GM18873 (cell line): ENCODE data around the gene COL18A1.

Source experiments
- ATAC-seq: cut with Tn5 transposase; IDR thresholded peaks from one replicate; pipeline ENCODE4 v1.9.1; 2021; ENCODE audit warnings: mild to moderate bottlenecking, moderate library complexity, moderate number of reproducible peaks; ENCODE audit not compliant: unreplicated experiment, low FRiP score

COL18A1 gene

DNA sequence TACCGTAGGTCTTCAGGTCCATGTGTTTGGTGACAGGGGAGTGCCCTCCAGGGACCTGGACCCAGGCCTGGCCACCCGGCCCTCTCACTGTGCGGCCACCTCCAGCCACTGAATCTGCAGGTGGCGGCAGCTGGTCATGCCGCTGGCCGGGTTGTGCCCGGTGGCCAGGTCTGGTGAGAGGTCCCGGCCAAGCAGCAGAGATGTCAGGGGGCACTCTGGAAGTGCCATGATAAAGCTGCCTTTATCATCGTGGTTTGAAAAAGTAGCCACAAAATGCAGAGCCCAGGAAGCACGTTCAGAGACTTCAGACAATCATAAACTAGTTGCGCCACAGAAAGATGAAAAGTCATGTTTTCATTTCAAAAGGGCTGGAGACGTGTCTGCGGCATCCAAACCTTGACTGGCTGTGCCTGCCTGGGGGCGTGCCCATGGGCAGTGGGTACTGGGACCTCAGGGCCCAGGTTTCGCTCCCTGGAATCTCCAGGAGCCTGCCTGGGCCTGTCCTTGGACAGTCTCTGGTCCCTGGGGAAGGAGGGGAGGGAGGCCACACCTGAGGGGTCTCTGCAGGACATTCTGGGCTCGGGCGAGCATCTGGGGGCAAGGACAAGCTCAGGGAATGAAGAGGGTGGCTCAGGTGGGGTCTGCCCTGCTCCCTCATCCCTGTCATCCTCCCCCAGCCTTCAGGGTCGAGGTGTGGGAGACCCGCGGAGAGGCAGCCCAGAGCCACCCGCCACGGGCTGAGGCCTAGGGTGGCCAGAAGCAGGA lies 44.9 kb downstream of the COL18A1 start:
- ATAC-seq = no peak

- no peak for ATAC-seq
Measured at GRCh38 chr21:45450423-45451090, 45.6 kb downstream of the COL18A1 start.

DNA sequence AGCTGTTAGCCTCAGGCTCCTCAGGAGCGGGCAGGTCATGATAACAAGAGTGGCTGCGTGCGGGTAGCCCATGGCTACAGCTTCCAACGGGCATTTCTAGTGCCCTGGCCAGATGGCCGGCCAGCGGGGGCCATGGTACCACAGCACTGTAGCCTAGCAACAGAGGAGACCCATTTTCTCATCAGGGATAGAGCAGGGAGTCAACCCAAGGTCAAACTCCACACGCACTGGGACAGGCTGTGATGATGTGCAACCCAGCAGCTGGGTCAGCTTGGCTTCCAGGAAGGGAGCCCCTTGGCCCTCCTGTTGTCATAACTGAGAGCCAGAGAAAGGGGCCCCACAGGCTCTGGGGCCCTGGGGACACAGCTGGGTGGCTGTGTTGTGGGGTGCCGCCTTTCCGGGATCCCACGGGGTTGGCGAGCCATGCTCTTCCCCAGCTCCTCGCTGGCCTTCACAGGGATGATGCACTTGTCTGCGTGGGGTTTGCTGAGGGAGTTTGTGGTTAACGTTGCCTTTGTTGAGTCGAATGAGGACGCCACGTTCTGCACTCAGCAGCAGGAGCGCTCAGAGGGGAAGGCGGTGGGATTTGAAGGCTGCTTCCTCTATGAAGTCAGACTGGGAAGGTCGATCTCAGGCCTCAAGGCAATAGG lies 46.3 kb downstream of the COL18A1 start:
- no peak for ATAC-seq

- ATAC-seq = no peak
Measured at GRCh38 chr21:45451771-45452182, 46.8 kb downstream of the COL18A1 start.

GRCh38 chr21:45452696-45453307 lies 47.8 kb downstream of the COL18A1 start:
- ATAC-seq = no peak

GRCh38 chr21:45453308-45453950 lies 48.5 kb downstream of the COL18A1 start:
- no peak for ATAC-seq

DNA sequence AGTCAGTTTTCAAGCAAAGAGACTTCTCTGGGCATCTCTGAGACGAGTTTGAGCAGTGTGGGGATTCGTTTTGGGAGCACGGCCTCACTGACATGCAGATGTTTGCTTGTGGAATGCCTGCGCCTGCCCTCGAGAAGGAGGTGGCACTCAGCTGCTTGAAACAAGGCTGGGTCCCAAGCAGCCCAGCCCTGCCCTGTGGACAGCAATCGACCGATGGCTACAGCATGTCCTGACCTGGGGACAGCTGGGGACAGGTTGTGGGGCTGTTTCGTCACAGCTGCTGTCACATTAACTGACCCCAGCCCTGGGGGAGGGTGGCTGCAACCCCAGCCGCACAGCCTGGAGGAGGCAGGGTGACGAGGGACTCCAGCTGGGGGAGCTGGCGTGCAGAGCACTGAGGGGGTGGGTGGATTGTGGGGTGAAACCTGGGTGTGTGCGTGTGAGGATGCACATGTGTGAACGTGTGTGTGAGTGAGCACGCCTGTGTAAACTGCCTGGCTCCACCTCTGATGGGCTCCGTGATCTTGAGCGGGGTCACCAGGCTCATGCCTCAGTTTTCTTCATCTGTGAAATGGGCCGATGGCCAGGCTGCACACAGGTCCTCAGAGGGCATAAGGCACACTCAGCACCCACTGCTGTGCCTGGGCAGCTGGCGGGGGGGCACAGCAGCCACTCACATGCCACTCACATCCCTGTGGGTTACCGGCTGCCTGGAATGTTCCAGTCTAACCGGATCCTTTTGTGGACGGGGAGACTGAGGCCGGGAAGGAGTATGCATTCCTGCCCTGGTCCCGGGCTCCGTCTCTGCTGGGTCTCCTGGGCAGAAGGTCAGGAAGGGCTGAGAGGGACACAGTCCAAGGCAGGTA lies 49.3 kb downstream of the COL18A1 start:
- ATAC-seq = no peak

DNA sequence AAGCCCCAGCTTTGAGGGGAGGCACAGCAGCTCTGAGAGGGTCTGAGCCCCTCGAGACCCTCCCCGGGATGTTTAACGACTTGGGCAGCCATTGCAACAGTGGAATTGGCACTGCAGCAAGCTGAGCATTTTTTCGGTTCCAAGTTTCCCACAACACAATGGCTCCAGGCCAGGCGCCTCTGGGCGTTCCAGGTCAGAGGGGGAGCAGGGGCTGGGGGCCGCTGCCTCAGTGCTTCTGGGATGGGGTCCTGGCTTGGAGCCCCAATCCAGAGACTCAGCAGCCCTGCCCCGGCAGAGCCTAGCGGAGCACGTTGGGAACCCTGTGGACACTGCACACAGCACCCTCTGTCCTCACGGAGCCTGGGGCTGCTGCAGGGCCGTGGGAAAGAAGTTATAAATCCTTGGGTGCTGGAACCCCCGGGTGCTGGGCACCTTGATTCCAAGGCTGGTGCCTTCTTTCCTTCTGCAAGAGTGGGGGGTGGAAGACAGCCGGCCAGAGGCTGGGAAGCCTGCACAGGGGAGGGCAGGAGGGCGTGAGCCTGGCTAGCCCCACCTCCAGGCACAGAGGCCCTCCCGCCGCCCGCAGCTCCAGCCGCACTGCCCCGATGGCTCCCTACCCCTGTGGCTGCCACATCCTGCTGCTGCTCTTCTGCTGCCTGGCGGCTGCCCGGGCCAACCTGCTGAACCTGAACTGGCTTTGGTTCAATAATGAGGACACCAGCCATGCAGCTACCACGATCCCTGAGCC lies 50.1 kb downstream of the COL18A1 start:
- no peak for ATAC-seq

DNA sequence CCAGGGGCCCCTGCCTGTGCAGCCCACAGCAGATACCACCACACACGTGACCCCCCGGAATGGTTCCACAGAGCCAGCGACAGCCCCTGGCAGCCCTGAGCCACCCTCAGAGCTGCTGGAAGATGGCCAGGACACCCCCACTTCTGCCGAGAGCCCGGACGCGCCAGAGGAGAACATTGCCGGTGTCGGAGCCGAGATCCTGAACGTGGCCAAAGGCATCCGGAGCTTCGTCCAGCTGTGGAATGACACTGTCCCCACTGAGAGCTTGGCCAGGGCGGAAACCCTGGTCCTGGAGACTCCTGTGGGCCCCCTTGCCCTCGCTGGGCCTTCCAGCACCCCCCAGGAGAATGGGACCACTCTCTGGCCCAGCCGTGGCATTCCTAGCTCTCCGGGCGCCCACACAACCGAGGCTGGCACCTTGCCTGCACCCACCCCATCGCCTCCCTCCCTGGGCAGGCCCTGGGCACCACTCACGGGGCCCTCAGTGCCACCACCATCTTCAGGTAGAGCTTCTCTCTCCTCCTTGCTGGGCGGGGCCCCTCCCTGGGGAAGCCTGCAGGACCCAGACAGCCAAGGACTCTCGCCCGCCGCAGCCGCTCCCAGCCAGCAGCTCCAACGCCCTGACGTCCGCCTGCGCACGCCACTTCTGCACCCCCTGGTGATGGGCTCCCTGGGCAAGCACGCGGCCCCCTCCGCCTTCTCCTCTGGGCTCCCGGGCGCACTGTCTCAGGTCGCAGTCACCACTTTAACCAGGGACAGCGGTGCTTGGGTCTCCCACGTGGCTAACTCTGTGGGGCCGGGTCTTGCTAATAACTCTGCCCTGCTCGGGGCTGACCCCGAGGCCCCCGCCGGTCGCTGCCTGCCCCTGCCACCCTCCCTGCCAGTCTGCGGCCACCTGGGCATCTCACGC lies 51.0 kb downstream of the COL18A1 start:
- ATAC-seq = no peak

- ATAC-seq = no peak
Measured at GRCh38 chr21:45456584-45457160, 51.7 kb downstream of the COL18A1 start.

DNA sequence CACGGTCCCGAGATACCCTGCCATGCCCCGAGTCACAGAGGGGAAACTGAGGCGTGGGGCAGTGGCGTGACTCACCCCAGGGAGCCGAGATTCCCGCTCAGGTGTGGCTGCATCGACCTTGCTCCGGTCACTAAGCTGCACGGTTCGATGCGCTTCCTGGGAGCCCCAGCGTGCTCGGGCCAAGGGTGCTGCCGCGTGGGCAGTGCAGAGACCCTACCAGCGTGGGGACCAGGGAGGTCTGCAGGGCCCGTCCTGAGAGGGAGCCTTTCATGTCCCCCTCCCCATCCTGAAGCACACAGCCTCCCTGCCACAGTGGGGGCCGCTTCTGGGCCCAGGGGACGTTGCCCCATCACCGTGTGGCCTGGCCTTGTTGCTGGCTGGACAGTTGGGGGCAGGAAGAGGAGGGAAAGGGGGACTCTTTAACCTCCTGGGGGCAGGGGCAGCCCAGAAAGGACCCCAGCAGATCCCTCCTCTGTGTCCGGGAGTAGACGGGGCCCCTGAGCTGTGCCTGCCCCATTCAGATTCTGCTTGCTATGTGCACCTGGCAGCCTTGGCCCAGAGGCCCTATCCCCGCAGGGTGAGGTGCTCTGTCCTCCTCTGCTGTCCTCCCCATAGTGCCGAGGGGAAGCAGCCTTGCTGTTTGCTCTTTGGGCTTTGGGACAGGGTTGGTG lies 52.3 kb downstream of the COL18A1 start:
- ATAC-seq = no peak

DNA sequence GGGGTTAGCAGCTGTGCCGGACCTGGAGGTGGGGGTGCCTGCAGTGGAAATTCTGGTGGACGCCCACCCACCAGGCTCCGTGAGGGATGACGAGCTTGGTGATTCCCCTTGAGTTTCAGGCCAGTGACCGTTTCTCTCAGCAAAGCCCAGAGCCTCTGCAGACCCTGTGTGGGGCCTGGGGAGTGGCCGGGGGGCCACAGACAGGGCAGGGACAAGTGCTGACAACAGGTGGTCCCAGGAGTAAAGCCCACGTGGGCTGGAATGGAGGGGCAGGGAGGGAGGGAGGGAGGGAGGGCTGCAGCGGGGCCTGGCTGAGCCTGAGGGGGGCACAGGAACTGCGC lies 52.8 kb downstream of the COL18A1 start:
- ATAC-seq = no peak

GRCh38 chr21:45458281-45459170 lies 53.6 kb downstream of the COL18A1 start:
- no peak for ATAC-seq

- no peak for ATAC-seq
Measured at GRCh38 chr21:45459171-45460010, 54.4 kb downstream of the COL18A1 start.

GRCh38 chr21:45460011-45460565 lies 55.1 kb downstream of the COL18A1 start:
- no peak for ATAC-seq
